NK-92 (cell line): ENCODE data around the gene AIP.

Source experiments
- DNase-seq: peaks from one replicate; lab custom pipeline; 2025; ENCODE audit not compliant: unreplicated experiment; lab: John Stamatoyannopoulos, UW

The AIP gene

GRCh38 chr11:67525275-67525976 is 42.6 kb downstream of the AIP start:
- no peak for DNase-seq

- DNase-seq = no peak
These were observed 45.5 kb downstream of the AIP start for GRCh38 chr11:67528376-67528775.

GRCh38 chr11:67530282-67530592 is 47.4 kb downstream of the AIP start:
- DNase-seq = no peak

- DNase-seq = no peak
These were observed 50.1 kb downstream of the AIP start for GRCh38 chr11:67532889-67533288.

- DNase-seq = no peak
These were observed 51.3 kb downstream of the AIP start for GRCh38 chr11:67534070-67534679.

GRCh38 chr11:67535561-67535960 is 52.7 kb downstream of the AIP start:
- no peak for DNase-seq

- DNase-seq = no peak
These were observed 55.5 kb downstream of the AIP start for GRCh38 chr11:67538306-67538705.

GRCh38 chr11:67538823-67539505 is 56.1 kb downstream of the AIP start:
- no peak for DNase-seq

GRCh38 chr11:67539550-67539949 is 56.7 kb downstream of the AIP start:
- DNase-seq = no peak
